AG10803 (cell line): ENCODE results near the gene LIN28B.
"Not testable (repeated sequence)": the region's sequence is repeated elsewhere in the genome, so short reads cannot be mapped to it uniquely, and the experiment has no call there.

ENCODE experiments used
- DNase-seq: peaks from one replicate; pipeline ENCODE4 v3.0.0; 2010; ENCODE audit warnings: low read depth
- H3K4me3 ChIP-seq: 2 replicates; pipeline ENCODE4 v1.5.1; 2011; ENCODE audit warnings: mild to moderate bottlenecking, low read length, control low read depth
- CTCF ChIP-seq: conservative IDR thresholded peaks from 2 replicates; pipeline ENCODE4 v1.5.1; 2011; ENCODE audit warnings: mild to moderate bottlenecking, low read length, control low read depth, inconsistent platforms

Gene LIN28B

DNA sequence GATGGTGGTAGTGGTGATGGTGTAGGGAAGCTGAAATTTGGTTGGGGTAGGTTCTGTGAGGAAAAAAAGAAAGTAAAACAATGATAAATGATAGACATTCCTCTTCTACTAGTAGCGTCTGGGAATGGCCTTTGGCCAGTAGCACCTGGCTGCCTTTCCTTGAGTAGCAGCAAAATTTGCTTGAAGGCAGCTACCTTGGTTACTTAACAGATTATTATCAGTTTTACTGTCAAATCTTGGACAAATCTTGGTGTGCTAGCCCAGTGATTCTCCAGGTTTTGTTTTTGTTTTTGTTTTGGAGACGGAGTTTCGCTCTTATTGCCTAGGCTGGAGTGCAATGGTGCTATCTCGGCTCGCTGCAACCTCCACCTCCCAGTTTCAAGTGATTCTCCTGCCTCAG lies 26.4 kb downstream of the LIN28B start:
- DNase-seq, result no peak
- no peak for TF ChIP-seq CTCF
- no peak overlapping the region for H3K4me3 ChIP-seq

- TF ChIP-seq CTCF, result no peak
- no peak for DNase-seq
- no peak overlapping the region for H3K4me3 ChIP-seq
Measured at GRCh38 chr6:104983776-104984175, 26.9 kb downstream of the LIN28B start.

DNA sequence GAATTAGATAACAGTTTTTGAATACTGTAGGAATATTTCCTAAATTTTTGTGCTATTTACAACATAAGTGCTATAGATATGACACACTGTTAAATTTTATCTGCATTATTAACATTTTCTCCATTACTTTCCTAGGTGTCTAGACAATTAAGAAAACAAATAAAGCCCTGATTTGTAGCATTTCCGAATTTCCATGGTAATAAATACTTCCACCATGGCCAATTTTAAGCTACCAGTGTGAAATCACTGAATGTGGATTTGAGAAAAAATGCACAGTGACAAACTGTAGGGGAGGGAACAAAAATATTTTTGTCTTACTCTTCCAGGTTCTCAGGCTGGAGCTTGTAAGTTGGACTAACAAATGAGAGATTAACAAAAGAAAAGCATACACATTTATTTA lies 27.9 kb downstream of the LIN28B start:
- no peak overlapping the region for H3K4me3 ChIP-seq
- no peak for TF ChIP-seq CTCF
- DNase-seq, result no peak

DNA sequence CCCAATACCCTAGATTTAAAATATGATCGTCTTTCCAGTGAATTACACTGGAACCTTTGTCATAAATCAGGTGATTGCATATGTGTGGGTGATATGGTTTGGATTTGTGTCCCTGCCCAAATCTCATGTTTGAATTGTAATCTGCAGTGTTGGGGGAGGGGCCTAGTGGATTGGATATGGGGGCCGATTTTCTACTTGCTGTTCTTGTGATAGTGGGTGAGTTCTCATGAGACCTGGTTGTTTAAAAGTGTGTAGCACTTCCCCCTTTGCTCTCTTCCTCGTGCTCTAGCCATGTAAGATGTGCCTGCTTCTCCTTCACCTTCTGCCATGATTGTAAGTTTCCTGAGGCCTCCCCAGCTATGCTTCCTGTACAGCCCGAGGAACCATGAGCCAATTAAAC lies 29.0 kb downstream of the LIN28B start:
- not testable (repeated sequence) for H3K4me3 ChIP-seq, DNase-seq

GRCh38 chr6:104986625-104987024 lies 29.7 kb downstream of the LIN28B start:
- no peak for TF ChIP-seq CTCF

DNA sequence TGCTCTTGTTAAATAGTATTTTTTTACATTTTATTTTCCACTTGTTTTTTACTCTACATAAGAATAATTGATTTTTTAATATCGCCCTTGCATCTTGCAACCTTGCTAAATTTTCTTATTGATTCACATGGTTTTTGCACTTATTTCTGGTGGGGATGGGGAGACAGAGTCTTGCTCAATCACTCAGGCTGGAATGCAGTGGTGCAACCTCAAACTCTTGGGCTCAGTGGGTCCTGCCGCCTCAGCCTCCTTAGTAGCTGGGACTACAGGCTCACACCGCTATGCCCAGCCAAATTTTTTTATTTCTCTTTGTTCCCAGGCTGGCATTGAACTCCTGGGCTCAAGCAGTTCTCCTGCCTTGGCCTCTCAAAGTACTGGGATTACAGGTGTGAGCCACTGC lies 30.3 kb downstream of the LIN28B start:
- DNase-seq, result no peak
- no peak overlapping the region for H3K4me3 ChIP-seq
- TF ChIP-seq CTCF, result no peak

More at GRCh38 chr6:104986625-104987024, 29.7 kb downstream of the LIN28B start:
- no peak for DNase-seq
- no peak overlapping the region for H3K4me3 ChIP-seq

DNA sequence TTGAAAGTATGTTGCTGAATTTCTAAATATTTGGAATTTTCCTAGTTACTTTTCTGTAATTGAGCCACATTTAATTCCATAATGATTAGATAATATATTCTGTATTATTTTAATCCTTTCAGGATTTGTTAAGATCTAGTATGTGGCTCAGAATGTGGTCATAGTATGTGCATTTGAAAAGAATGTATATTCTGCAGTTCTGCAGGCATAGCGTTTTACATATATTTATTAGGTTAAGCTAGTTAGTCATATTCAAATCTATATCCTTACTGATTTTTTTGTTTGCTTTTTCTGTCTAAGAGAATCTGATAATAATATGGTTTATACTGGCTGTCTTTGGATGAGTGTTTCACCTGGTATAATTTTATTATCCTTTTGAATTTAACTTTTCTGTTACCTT lies 33.2 kb downstream of the LIN28B start:
- H3K4me3 ChIP-seq, result no peak overlapping the region
- no peak for DNase-seq
- no peak for TF ChIP-seq CTCF

DNA sequence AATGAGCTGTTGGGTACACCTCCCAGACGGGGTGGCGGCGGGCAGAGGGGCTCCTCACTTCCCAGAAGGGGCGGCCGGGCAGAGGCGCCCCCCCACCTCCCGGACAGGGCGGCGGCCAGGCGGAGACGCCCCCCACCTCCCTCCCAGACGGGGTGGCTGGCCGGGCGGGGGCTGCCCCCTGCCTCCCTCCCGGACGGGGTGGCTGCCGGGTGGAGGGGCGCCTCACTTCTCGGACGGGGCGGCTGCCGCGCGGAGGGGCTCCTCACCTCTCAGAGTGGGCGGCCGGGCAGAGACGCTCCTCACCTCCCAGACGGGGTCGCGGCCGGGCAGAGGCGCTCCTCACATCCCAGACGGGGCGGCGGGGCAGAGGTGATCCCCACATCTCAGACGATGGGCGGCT lies 34.2 kb downstream of the LIN28B start:
- not testable (repeated sequence) for H3K4me3 ChIP-seq, DNase-seq

DNA sequence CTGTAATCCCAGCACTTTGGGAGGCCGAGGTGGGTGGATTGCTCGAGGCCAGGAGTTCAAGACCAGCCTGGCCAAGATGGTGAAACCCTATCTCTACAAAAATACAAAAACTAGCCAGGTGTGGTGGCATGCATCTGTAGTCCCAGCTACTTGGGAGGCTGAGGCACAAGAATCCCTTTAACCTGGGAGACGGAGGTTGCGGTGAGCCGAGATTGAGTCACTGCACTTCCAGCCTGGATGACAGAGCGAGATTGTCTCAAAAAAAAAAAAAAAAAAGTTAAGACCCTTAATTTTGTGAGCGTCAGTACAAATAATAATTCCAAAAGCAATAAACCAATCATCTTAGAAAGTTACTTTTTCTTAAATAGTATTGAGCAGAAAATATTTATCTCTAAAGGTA lies 36.7 kb downstream of the LIN28B start:
- DNase-seq, H3K4me3 ChIP-seq: not testable (repeated sequence)
